SJSA1 (cell line): ENCODE measurements around the gene ZNF862. TPM values are rescaled to one million over a fixed set of nuclear protein-coding genes. Genes with fewer than 3 reads are reported as not detected.

Source experiments
- DNase-seq, 2 experiments: peaks; one replicate each; pipeline ENCODE4 v3.0.0-alpha.2; 2015 to 2020; ENCODE audit warnings: low spot score in 2 of 2, low read depth in 1 of 2
- H3K27ac ChIP-seq: fragments of 250-450 bp; sonication (Bioruptor Pico); 2 replicates; pipeline ENCODE4 v1.5.1; 2020; ENCODE audit warnings: mild to moderate bottlenecking, moderate library complexity
- H3K27me3 ChIP-seq: fragments of 250-450 bp; sonication (Bioruptor Pico); replicated peaks from 2 replicates; pipeline ENCODE4 v1.5.1; 2020; ENCODE audit warnings: mild to moderate bottlenecking, moderate library complexity
- H3K36me3 ChIP-seq: fragments of 250-450 bp; sonication (Bioruptor Pico); 2 replicates; pipeline ENCODE4 v1.5.1; 2020; ENCODE audit warnings: mild to moderate bottlenecking
- H3K4me1 ChIP-seq: fragments of 250-450 bp; sonication (Bioruptor Pico); replicated peaks from 2 replicates; pipeline ENCODE4 v1.6.1; 2021; ENCODE audit warnings: mild to moderate bottlenecking
- H3K4me3 ChIP-seq: fragments of 250-450 bp; sonication (Bioruptor Pico); 2 replicates; pipeline ENCODE4 v1.5.1; 2020; ENCODE audit warnings: mild to moderate bottlenecking
- H3K9me3 ChIP-seq: fragments of 250-450 bp; sonication (Bioruptor Pico); replicated peaks from 2 replicates; pipeline ENCODE4 v1.5.1; 2020; ENCODE audit warnings: mild to moderate bottlenecking
- total RNA-seq: library from RNA; depleted of rRNA; stranded (reverse); fragments of >200 nt; shearing (Covaris generic); gene quantifications from 2 replicates; pipeline ENCODE4 v1.2.3, GENCODE V29; 2014

The ZNF862 gene
- total RNA-seq, 1 experiment from 2014 or later: 6.1 TPM

GRCh38 chr7:149815661-149816266 lies 22.4 kb upstream of the ZNF862 start:
- no peaks in the 10 kb centered on the region for H3K9me3 ChIP-seq
- no peak for DNase-seq
- no peak overlapping the region for H3K4me3 ChIP-seq
- no peaks in the 10 kb centered on the region for H3K36me3 ChIP-seq
- H3K27ac ChIP-seq: no peak overlapping the region
- no peaks in the 10 kb centered on the region for H3K4me1 ChIP-seq
- peaks cover 8% of the 10 kb centered on the region; the same call in 1 of the 2 replicates for H3K27me3 ChIP-seq

DNA sequence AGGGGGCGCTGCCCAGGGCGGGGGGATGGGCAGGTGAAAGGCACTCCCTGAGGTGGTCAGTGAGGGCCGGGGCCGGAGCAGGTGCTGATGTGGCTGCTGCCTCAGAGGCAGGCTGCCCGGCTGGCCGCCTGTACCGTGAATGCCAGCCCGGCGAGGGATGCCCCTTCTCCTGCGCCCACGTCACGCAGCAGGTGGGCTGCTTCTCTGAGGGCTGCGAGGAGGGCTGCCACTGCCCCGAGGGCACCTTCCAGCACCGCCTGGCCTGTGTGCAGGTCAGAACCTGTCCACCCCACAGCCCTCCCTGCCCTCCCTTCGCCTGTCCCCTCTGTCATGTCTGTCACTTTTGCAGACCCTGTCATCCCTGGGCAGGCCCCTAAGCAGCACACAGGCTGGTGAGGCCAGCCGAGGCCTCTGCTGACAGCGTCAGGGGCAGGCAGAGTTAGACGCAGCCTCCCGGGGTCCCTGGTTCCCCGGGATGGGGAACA lies 21.9 kb upstream of the ZNF862 start:
- H3K27ac ChIP-seq: no peak overlapping the region
- no peak for DNase-seq
- H3K27me3 ChIP-seq: peaks cover 9% of the 10 kb centered on the region; the same call in 1 of the 2 replicates
- H3K4me1 ChIP-seq: no peaks in the 10 kb centered on the region
- H3K9me3 ChIP-seq: no peaks in the 10 kb centered on the region
- no peak overlapping the region for H3K4me3 ChIP-seq
- no peaks in the 10 kb centered on the region for H3K36me3 ChIP-seq

DNA sequence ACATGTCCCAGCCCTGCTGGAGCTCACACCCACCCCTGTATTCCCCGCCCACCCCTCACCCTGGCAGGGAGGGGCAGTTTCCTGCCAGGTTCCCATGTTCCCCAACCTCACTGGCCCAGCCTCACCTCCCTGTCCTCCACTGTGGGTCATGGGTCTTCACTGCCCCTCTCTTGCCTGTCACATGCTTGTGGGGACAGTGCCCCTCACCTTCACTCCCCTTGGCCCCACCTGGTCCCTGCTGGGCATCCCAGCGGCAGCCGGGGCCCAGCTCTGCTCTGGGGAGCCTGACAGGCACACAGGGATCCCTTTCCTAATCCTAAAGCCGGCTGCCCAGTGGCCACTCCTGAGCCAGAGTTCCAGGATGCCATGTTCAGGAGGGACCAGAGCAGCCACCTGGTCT lies 21.4 kb upstream of the ZNF862 start:
- DNase-seq: no peak
- no peaks in the 10 kb centered on the region for H3K36me3 ChIP-seq
- no peak overlapping the region for H3K27ac ChIP-seq
- H3K9me3 ChIP-seq: no peaks in the 10 kb centered on the region
- H3K27me3 ChIP-seq: peaks cover 9% of the 10 kb centered on the region; the same call in 1 of the 2 replicates
- H3K4me3 ChIP-seq: no peak overlapping the region
- H3K4me1 ChIP-seq: no peaks in the 10 kb centered on the region

DNA sequence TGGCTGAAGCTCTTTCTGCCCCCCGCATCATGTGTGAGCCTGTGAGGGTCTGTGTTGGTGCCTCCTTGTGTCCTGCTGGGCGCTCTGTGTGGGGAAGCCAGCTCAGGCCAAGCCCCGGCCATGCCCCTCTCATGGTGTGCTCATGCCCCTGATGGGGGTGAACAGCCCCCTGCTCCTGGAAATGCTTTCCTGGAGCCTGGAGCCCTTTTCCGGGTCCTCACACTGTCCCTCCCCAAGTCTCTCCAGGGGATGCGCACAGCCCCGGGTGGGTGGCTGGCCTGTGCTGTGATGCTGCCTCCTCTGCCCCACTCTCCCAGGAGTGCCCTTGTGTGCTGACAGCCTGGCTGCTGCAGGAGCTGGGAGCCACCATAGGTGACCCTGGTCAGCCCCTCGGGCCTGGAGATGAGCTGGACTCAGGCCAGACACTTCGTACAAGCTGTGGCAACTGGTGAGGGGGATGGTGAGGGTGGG lies 20.8 kb upstream of the ZNF862 start:
- H3K36me3 ChIP-seq: no peaks in the 10 kb centered on the region
- H3K27me3 ChIP-seq: peaks cover 9% of the 10 kb centered on the region; the same call in 1 of the 2 replicates
- no peak overlapping the region for H3K27ac ChIP-seq
- DNase-seq: no peak
- no peaks in the 10 kb centered on the region for H3K4me1 ChIP-seq
- H3K9me3 ChIP-seq: no peaks in the 10 kb centered on the region
- no peak overlapping the region for H3K4me3 ChIP-seq

- DNase-seq: no peak
- H3K9me3 ChIP-seq: no peaks in the 10 kb centered on the region
- H3K27ac ChIP-seq: no peak overlapping the region
- H3K4me1 ChIP-seq: no peaks in the 10 kb centered on the region
- H3K27me3 ChIP-seq: peaks cover 9% of the 10 kb centered on the region; the same call in 1 of the 2 replicates
- no peaks in the 10 kb centered on the region for H3K36me3 ChIP-seq
- H3K4me3 ChIP-seq: no peak overlapping the region
These were observed 20.2 kb upstream of the ZNF862 start for GRCh38 chr7:149817836-149818535.

DNA sequence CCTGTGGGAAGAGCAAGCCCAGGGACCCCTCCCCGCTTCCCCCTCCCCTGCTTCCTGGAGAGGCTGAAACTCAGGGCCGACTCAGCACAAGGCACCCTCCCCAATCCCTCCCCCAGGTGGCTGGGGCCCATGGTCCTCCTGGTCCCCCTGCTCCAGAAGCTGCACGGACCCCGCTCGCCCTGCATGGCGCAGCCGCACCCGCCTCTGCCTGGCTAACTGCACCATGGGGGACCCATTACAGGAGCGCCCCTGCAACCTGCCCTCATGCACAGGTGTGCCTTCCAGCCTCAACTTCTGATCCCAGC lies 19.7 kb upstream of the ZNF862 start:
- H3K9me3 ChIP-seq: no peaks in the 10 kb centered on the region
- no peak overlapping the region for H3K4me3 ChIP-seq
- no peaks in the 10 kb centered on the region for H3K36me3 ChIP-seq
- peaks cover 9% of the 10 kb centered on the region; the same call in 1 of the 2 replicates for H3K27me3 ChIP-seq
- no peaks in the 10 kb centered on the region for H3K4me1 ChIP-seq
- no peak for DNase-seq
- H3K27ac ChIP-seq: no peak overlapping the region

GRCh38 chr7:149819141-149819960 lies 18.8 kb upstream of the ZNF862 start:
- DNase-seq: no peak
- H3K36me3 ChIP-seq: no peaks in the 10 kb centered on the region
- no peak overlapping the region for H3K4me3 ChIP-seq
- H3K4me1 ChIP-seq: no peaks in the 10 kb centered on the region
- no peaks in the 10 kb centered on the region for H3K9me3 ChIP-seq
- peaks cover 14% of the 10 kb centered on the region for H3K27me3 ChIP-seq
- H3K27ac ChIP-seq: no peak overlapping the region

DNA sequence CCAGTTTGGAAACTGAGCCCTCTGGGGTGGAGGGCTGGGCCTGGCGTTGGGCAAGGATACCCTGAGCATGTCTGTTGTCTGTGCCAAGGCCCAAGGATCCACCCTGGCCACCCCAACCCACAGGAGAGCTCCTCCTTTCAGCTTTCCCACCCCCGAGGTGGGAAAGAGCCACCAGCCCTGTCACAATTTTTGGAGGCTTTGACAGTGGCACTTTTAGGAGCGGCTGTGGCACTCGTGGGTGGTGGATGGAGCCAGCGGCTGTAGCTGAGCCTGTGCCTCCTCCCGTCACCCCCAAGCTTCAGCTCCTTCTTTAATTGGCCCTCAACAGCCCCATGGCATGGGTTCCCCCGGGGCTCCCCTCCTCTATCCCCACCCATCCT lies 18.2 kb upstream of the ZNF862 start:
- no peak overlapping the region for H3K4me3 ChIP-seq

GRCh38 chr7:149820622-149821190 lies 17.5 kb upstream of the ZNF862 start:
- no peaks in the 10 kb centered on the region for H3K36me3 ChIP-seq
- no peaks in the 10 kb centered on the region for H3K4me1 ChIP-seq
- no peaks in the 10 kb centered on the region for H3K9me3 ChIP-seq
- no peak overlapping the region for H3K27ac ChIP-seq
- H3K27me3 ChIP-seq: peaks cover 14% of the 10 kb centered on the region
- no peak overlapping the region for H3K4me3 ChIP-seq
- DNase-seq: no peak

More for the DNA sequence above, 18.2 kb upstream of the ZNF862 start:
- Histone ChIP-seq H3K9me3 (no peaks in the 10 kb centered on the region), H3K27me3 (peaks cover 14% of the 10 kb centered on the region), H3K4me1 (no peaks in the 10 kb centered on the region), H3K27ac (no peak overlapping the region), H3K36me3 (no peaks in the 10 kb centered on the region)
- no peak for DNase-seq

- H3K27ac ChIP-seq: no peak overlapping the region
- no peak overlapping the region for H3K4me3 ChIP-seq
- peaks cover 14% of the 10 kb centered on the region for H3K27me3 ChIP-seq
- H3K4me1 ChIP-seq: no peaks in the 10 kb centered on the region
- H3K36me3 ChIP-seq: no peaks in the 10 kb centered on the region
- no peaks in the 10 kb centered on the region for H3K9me3 ChIP-seq
- DNase-seq: no peak
These were observed 16.7 kb upstream of the ZNF862 start for GRCh38 chr7:149821191-149822148.

DNA sequence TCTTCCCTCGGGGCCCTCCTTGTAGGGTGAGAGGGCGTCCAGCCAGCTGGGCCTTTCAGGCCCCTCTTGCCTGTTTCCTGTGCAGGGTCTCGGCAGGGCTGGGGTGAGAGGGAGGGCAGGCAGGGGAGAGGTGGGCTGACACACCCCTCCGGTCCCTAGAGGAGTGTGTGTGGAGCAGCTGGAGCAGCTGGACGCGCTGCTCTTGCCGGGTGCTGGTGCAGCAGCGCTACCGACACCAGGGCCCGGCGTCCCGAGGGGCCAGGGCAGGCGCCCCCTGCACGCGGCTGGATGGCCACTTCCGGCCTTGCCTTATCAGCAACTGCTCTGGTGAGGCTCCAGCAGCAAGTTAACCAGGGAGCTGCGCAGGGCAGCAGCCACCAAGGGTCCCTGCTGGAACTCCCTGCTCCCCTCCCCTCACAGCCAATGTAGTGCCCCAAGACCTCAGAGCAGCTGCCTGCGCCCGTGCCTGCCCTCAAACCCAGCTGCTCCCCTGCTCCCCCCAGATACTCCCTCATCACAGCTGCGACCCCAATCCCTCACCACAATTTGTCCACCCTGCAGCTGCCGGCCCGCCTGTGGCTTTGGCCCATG lies 15.7 kb upstream of the ZNF862 start:
- Histone ChIP-seq H3K9me3 (no peaks in the 10 kb centered on the region), H3K36me3 (no peaks in the 10 kb centered on the region), H3K27me3 (peaks cover 14% of the 10 kb centered on the region), H3K4me3 (no peak overlapping the region), H3K27ac (no peak overlapping the region), H3K4me1 (no peaks in the 10 kb centered on the region)
- no peak for DNase-seq

DNA sequence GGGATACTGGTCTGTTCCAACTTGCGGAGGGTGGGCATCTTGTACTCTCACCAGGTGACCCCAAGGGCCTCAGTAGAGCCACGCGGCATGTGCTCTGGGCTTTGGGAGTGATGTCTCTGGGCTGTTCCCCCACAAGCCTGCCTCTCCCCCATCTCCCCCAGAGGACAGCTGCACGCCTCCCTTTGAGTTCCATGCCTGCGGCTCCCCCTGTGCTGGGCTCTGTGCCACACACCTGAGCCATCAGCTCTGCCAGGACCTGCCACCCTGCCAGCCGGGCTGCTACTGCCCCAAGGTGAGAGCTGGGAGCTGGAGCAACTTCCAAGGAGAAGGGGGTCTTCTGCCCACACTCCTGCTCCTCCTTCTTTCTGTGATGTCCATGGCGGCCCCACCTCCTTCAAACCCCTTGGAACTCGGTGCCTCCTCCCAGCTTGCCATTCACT lies 15.0 kb upstream of the ZNF862 start:
- no peak overlapping the region for H3K27ac ChIP-seq
- no peak for DNase-seq
- no peak overlapping the region for H3K4me3 ChIP-seq
- peaks cover 14% of the 10 kb centered on the region for H3K27me3 ChIP-seq
- H3K9me3 ChIP-seq: no peaks in the 10 kb centered on the region
- H3K36me3 ChIP-seq: no peaks in the 10 kb centered on the region
- no peaks in the 10 kb centered on the region for H3K4me1 ChIP-seq
